ENCODE data around the gene KCNQ1OT1.

Gene KCNQ1OT1

GRCh38 chr11:2686360-2687222 is 13.2 kb downstream of the KCNQ1OT1 start:
- DNase-seq, result no peak

DNA sequence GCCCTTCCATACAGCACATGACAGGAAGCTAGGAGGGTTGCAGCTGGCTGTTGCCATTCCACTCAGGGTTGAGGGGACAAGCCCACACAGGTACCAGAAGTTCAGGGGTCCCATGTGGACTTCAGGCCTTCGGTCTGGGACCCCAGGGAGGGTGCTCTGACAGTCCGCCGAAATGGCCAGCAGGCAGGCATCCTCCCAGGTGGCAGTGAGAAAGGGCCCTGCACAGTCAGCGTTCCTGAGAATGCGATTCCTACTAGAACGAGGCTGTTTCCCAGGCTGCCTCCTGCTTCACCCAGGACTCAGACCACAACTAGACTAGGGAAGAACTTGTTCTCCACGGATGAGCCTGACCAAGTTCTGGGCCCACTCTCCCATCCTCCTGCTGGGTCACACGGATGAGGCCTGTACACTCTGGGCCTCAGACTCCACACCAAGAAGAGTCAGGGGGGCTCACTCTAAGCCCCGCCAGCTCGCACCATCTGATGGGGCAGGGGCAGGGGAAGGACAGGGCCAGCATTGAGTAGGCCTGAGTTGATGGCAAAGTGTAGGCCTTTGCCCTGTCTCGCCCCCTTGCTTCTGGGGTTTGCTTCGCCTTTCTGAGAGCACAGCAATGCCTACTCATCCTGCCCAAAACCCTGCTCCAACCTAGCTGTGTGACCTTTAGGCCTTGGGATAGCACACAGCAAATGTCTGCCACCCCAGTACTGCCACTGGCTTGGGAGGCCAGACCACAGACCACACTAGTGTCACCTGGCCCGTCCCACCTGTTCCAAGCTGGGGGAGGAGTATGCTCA is 14.0 kb downstream of the KCNQ1OT1 start:
- no peak for DNase-seq

- DNase-seq, result no peak
These were observed 14.7 kb downstream of the KCNQ1OT1 start for GRCh38 chr11:2685051-2685450.

GRCh38 chr11:2684581-2684980 is 15.2 kb downstream of the KCNQ1OT1 start:
- DNase-seq, result no peak

GRCh38 chr11:2683806-2684205 is 16.0 kb downstream of the KCNQ1OT1 start:
- DNase-seq, result no peak

GRCh38 chr11:2681408-2682145 is 18.2 kb downstream of the KCNQ1OT1 start:
- peak; percentile 76 for DNase-seq

- no peak for DNase-seq
These were observed 20.6 kb downstream of the KCNQ1OT1 start for GRCh38 chr11:2679011-2679676.

- DNase-seq, result no peak
These were observed 21.4 kb downstream of the KCNQ1OT1 start for GRCh38 chr11:2678396-2678795.

- peak; percentile 59 for DNase-seq
These were observed 22.7 kb downstream of the KCNQ1OT1 start for GRCh38 chr11:2677127-2677526.

GRCh38 chr11:2675540-2675939 is 24.3 kb downstream of the KCNQ1OT1 start:
- no peak for DNase-seq

DNA sequence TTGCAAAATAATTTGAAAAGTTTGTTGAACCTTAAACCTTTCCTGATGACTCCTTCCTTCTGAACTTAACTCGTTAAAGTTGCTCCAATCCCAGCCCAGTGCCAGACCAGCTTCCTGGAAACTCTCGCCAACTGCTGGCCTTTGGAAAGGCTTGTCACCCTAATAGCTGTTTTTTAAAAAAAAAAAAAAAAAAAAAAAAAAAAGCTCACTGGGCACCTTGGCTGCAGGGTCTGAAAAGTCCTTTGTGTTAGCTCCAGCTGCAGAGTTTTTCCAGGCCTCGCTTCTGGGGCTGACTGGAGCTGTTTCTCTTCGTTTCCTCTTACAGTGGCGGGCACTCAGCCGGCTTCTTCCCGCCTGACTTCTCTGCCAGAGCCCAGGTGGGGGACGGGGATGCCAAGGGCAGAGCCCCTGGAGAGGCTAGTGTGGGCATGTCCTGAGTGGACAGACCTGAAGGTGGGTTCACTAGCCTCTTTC is 25.1 kb downstream of the KCNQ1OT1 start:
- no peak for DNase-seq

- no peak for DNase-seq
These were observed 25.8 kb downstream of the KCNQ1OT1 start for GRCh38 chr11:2673871-2674471.

- DNase-seq, result no peak
These were observed 26.6 kb downstream of the KCNQ1OT1 start for GRCh38 chr11:2673250-2673610.

- DNase-seq, result no peak
These were observed 27.1 kb downstream of the KCNQ1OT1 start for GRCh38 chr11:2672553-2673249.

DNA sequence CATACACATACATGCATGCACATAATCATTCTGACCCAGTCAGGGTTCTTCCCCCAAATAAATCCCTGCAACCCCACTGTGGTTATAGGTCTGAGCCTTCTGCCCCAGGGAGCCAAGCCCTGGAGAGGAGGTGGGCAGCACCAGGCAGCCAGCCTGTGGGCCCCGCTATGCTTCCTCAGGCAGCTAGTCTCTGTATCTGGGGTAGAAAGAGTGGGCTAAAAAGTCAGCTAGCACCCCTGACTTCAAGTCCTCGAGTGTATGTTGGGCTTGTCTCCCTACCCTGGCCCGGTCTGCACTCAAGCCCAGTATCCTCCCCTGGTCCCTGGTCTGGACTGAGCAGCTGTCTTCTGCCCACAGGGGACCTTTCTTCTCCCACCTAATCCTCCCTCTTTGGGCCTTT is 28.0 kb downstream of the KCNQ1OT1 start:
- DNase-seq, result no peak

GRCh38 chr11:2670541-2671100 is 29.2 kb downstream of the KCNQ1OT1 start:
- no peak for DNase-seq

GRCh38 chr11:2669634-2670469 is 29.9 kb downstream of the KCNQ1OT1 start:
- no peak for DNase-seq

DNA sequence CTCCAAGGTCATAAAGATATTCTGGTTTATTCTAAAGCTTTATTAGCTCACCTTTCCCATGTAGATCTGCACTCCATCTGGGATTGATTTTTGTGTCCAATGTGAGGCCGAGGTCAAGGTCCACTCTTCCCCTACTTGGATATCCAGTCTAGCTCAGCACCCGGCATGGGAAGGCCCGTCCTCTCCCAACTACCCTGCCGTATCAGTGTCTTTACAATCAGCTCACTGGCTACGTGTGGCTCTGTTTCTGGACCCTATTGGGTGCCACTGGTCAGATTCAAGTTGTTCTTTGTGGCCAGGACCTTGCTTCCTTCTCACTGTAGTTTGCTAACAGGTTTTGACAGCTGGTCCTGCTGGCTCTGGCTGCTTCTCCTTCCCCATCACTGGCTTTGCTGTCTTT is 30.9 kb downstream of the KCNQ1OT1 start:
- DNase-seq, result no peak

DNA sequence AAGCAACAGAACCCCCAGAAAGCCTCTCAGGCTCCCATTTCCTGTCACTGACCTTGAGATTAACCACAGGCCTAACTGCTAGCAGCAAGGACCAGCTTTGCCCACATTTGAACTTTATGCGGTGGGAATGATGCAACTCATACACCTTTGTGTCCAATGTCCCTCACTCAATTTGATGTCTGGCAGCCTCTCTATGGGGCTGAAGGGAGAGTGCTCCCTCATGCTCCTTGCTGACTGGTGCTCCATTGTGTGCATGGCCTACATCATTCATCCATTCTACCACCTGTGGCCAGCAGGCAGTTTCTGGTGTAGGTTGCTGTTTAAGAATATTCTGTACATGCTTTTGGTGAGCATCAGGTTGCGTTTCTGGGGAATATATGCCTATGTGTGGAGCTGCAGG is 31.9 kb downstream of the KCNQ1OT1 start:
- no peak for DNase-seq

GRCh38 chr11:2666828-2667570 is 32.8 kb downstream of the KCNQ1OT1 start:
- no peak for DNase-seq

All from OCI-M1 (cell line).